ENCODE data around the gene ABTB2. TPM values are rescaled to one million over a fixed set of nuclear protein-coding genes. Genes with fewer than 3 reads are reported as not detected.

ABTB2 gene
- total RNA-seq, 6 donors from 2014 or later = 1.4 to 6.8 (median 4.7) TPM

GRCh38 chr11:34404280-34404679 lies 46.5 kb upstream of the ABTB2 start:
- WGBS, 2 donors = 86 to 92% methylated on average over 6 of the region's 6 CpGs
- DNase-seq (no peak), ATAC-seq (ENCODE audit: low FRiP score in 2 of 2) (no peak)
- H3K36me3 ChIP-seq = no peaks in the 10 kb centered on the region
- H3K27ac ChIP-seq = no peak overlapping the region
- H3K4me1 ChIP-seq = no peaks in the 10 kb centered on the region
- H3K27me3 ChIP-seq = no peaks in the 10 kb centered on the region
- no peaks in the 10 kb centered on the region for H3K9me3 ChIP-seq
- TF ChIP-seq, protein P1, sequence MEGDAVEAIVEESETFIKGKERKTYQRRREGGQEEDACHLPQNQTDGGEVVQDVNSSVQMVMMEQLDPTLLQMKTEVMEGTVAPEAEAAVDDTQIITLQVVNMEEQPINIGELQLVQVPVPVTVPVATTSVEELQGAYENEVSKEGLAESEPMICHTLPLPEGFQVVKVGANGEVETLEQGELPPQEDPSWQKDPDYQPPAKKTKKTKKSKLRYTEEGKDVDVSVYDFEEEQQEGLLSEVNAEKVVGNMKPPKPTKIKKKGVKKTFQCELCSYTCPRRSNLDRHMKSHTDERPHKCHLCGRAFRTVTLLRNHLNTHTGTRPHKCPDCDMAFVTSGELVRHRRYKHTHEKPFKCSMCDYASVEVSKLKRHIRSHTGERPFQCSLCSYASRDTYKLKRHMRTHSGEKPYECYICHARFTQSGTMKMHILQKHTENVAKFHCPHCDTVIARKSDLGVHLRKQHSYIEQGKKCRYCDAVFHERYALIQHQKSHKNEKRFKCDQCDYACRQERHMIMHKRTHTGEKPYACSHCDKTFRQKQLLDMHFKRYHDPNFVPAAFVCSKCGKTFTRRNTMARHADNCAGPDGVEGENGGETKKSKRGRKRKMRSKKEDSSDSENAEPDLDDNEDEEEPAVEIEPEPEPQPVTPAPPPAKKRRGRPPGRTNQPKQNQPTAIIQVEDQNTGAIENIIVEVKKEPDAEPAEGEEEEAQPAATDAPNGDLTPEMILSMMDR (IDR thresholded peaks at IDR 0.05) = no peak
- TF ChIP-seq POLR2AphosphoS5 (IDR thresholded peaks at IDR 0.05) (no peak), EP300 (IDR thresholded peaks at IDR 0.05) (no peak), POLR2A (IDR thresholded peaks at IDR 0.05) (no peak)
- no peak overlapping the region for H3K4me3 ChIP-seq

DNA sequence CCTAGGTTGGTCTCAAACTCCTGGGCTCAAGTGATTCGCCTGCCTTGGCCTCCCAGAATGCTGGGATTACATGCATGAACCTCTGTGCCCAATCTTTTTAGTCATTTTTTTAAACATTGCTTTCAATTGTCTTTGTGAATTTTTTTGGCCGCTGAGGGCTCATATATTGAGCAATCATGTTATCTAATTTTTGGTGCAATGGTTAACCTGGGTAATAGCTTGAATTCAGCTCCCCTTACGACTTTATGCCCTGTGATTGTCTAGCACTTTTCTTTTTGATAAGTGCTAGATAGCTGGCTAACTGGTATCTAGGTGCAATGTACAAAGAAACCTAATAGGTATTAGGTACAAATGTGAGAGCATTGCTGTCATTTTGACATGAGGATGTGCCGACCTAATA lies 45.6 kb upstream of the ABTB2 start:
- Histone ChIP-seq H3K27ac (no peak overlapping the region), H3K4me3 (no peak overlapping the region), H3K9me3 (no peaks in the 10 kb centered on the region), H3K4me1 (no peaks in the 10 kb centered on the region), H3K27me3 (no peaks in the 10 kb centered on the region), H3K36me3 (no peaks in the 10 kb centered on the region)
- TF ChIP-seq, protein P1 (IDR thresholded peaks at IDR 0.05) = no peak
- no peak for TF ChIP-seq EP300 (IDR thresholded peaks at IDR 0.05)
- TF ChIP-seq POLR2A (IDR thresholded peaks at IDR 0.05) = no peak
- no peak for DNase-seq
- 62 to 74% methylated on average over 4 of the region's 4 CpGs for WGBS, 2 donors
- no peak for ATAC-seq (ENCODE audit: low FRiP score in 2 of 2)

GRCh38 chr11:34397811-34398210 lies 40.0 kb upstream of the ABTB2 start:
- DNase-seq (no peak), ATAC-seq (ENCODE audit: low FRiP score in 2 of 2) (no peak)
- Histone ChIP-seq H3K27me3 (no peaks in the 10 kb centered on the region), H3K4me1 (no peaks in the 10 kb centered on the region), H3K4me3 (no peak overlapping the region), H3K27ac (no peak overlapping the region), H3K36me3 (no peaks in the 10 kb centered on the region), H3K9me3 (peaks cover 0 to 12% (median 8%) of the 10 kb centered on the region in 4 donors)
- no peak for TF ChIP-seq POLR2AphosphoS5 (IDR thresholded peaks at IDR 0.05)
- TF ChIP-seq, protein P1 (IDR thresholded peaks at IDR 0.05) = no peak
- no peak for TF ChIP-seq POLR2A (IDR thresholded peaks at IDR 0.05)
- 78 to 90% methylated on average over 2 of the region's 2 CpGs for WGBS, 2 donors

DNA sequence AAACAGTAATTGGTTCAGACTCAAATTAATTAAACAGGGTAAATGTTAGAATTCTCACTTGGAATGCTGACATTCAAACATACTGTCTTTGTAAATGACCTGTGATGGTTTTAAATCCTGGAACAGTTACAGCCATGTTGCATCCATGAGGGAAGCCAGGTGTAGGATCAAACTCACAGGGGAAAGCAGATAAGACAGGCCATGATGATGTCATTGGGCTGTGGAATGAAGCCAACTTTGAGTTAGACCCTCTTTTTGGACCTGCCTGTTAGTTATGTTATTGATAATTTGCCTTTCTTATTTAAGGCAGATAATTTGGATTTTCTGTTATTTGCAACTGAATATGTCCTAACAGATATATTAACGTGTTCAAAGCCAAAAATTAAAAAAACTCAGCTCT lies 39.3 kb upstream of the ABTB2 start:
- Histone ChIP-seq H3K4me1 (no peaks in the 10 kb centered on the region), H3K9me3 (peaks cover 0 to 12% (median 9%) of the 10 kb centered on the region in 4 donors), H3K4me3 (no peak overlapping the region), H3K27me3 (no peaks in the 10 kb centered on the region), H3K36me3 (no peaks in the 10 kb centered on the region), H3K27ac (no peak overlapping the region)
- ATAC-seq (ENCODE audit: low FRiP score in 2 of 2) (no peak), DNase-seq (no peak)
- 82 to 88% methylated on average over 1 of the region's 1 CpG for WGBS, 2 donors
- TF ChIP-seq, protein P1 (IDR thresholded peaks at IDR 0.05) = no peak
- TF ChIP-seq POLR2AphosphoS5 (IDR thresholded peaks at IDR 0.05) (no peak), POLR2A (IDR thresholded peaks at IDR 0.05) (no peak), EP300 (IDR thresholded peaks at IDR 0.05) (no peak)

- Histone ChIP-seq H3K27ac (no peak overlapping the region), H3K36me3 (no peaks in the 10 kb centered on the region), H3K4me3 (no peak overlapping the region), H3K27me3 (no peaks in the 10 kb centered on the region), H3K9me3 (peaks cover 0 to 12% (median 9%) of the 10 kb centered on the region in 4 donors), H3K4me1 (no peaks in the 10 kb centered on the region)
- no peak for ATAC-seq (ENCODE audit: low FRiP score in 2 of 2)
- no peak for DNase-seq
- WGBS, 2 donors = 82 to 83% methylated on average over 1 of the region's 1 CpG
- TF ChIP-seq POLR2AphosphoS5 (IDR thresholded peaks at IDR 0.05) = no peak
Measured at GRCh38 chr11:34395916-34396550, 38.2 kb upstream of the ABTB2 start.

All from upper lobe of left lung (tissue), 6 donors.